GM12874 (cell line): ENCODE measurements around the gene THAP4.
A peak's percentile ranks its signal among the peaks of the same experiment; 100 is the strongest.

ENCODE experiments used
- CTCF ChIP-seq: IDR thresholded peaks from 2 replicates; pipeline ENCODE4 v1.5.1; 2011; ENCODE audit warnings: low read depth, mild to moderate bottlenecking, control low read depth, low read length, moderate library complexity; ENCODE audit not compliant: insufficient read depth

THAP4 gene

GRCh38 chr2:241659150-241659739 is 22.3 kb upstream of the THAP4 start:
- peak; percentile 21; the same call in 1 of the 2 replicates for TF ChIP-seq CTCF

- TF ChIP-seq CTCF: no peak
Observed at GRCh38 chr2:241658296-241658695, 21.3 kb upstream of the THAP4 start.

- no peak for TF ChIP-seq CTCF
Observed at GRCh38 chr2:241657786-241658254, 20.9 kb upstream of the THAP4 start.

GRCh38 chr2:241656190-241656741 is 19.3 kb upstream of the THAP4 start:
- no peak for TF ChIP-seq CTCF

- no peak for TF ChIP-seq CTCF
Observed at GRCh38 chr2:241655516-241656189, 18.7 kb upstream of the THAP4 start.

- TF ChIP-seq CTCF: no peak
Observed at GRCh38 chr2:241654551-241654950, 17.6 kb upstream of the THAP4 start.

- TF ChIP-seq CTCF: no peak
Observed at GRCh38 chr2:241653210-241653750, 16.3 kb upstream of the THAP4 start.
